ENCODE data around the gene ZNF512.

GRCh38 chr2:27624943-27625342, 42.1 kb downstream of the ZNF512 start:
- TF ChIP-seq CTCF (IDR thresholded peaks at IDR 0.05) (no peak), ZFX (IDR thresholded peaks at IDR 0.05; ENCODE audit: borderline replicate concordance) (no peak)

Data from 22Rv1 (cell line).